Motor neuron (in vitro differentiated cells): Measurements from ENCODE around the gene RBM18. TPM values are rescaled to one million over a fixed set of nuclear protein-coding genes. Genes with fewer than 3 reads are reported as not detected.

Experiments
- ATAC-seq, 8 experiments: fragments of 200-7000 bp; cut with Tn5 transposase; replicated peaks in 6 of 8; 2 replicates each; pipeline ENCODE4 v1.8.0; 2021; ENCODE audit warnings: mild to moderate bottlenecking in 8 of 8, moderate library complexity in 8 of 8
- H3K27ac ChIP-seq, 2 donors: fragments of 250-450 bp; sonication (Bioruptor Pico); 2 replicates each; pipeline ENCODE4 v1.9.0; 2021; ENCODE audit warnings: antibody characterized with exemption in 2 of 2, mild to moderate bottlenecking in 2 of 2, moderate library complexity in 1 of 2
- H3K4me1 ChIP-seq, 2 donors: fragments of 250-450 bp; sonication (Bioruptor Pico); replicated peaks in 1 of 2; 2 replicates each; pipeline ENCODE4 v1.6.1; 2021; ENCODE audit warnings: antibody characterized with exemption in 2 of 2, mild to moderate bottlenecking in 2 of 2, moderate library complexity in 1 of 2
- H3K4me3 ChIP-seq, 5 donors: fragments of 250-450 bp; sonication (Bioruptor Pico); 2 replicates each; pipeline ENCODE4 v1.9.0; 2021; ENCODE audit warnings: antibody characterized with exemption in 5 of 5, mild to moderate bottlenecking in 5 of 5, moderate library complexity in 4 of 5
- WGBS, 10 experiments: fragments of 450-650 bp; shearing (Covaris generic); methylation state at CpG; one replicate each; pipeline ENCODE4 v1.0.0; 2022; 5-methylcytosine and 5-hydroxymethylcytosine counted together
- in situ Hi-C, 9 experiments: fragments of 400-800 bp; cut with MboI; loops; one replicate each; pipeline ENCODE4 v1.15.0; 2021; ENCODE audit warnings: low sequenced_read_pairs in 9 of 9, low pct_unique_long_range_greater_than_20kb in 2 of 9; ENCODE audit not compliant: unreplicated experiment in 9 of 9
- total RNA-seq, 8 experiments: library from RNA; unstranded; fragments of 300-600 nt; gene quantifications; 2 replicates each; pipeline versions ENCODE4 v1.2.3 to v1.2.4, GENCODE V29; 2022

The RBM18 gene
- total RNA-seq, 8 experiments from 2014 or later: 11.7 to 19.2 (median 15.4) TPM

- WGBS, 10 experiments: 92 to 100% (median 96%) methylated on average over 3 to 10 of the region's 10 CpGs
- Histone ChIP-seq H3K4me3 (no peak overlapping the region), H3K4me1 (no peaks in the 10 kb centered on the region), H3K27ac (no peak overlapping the region)
- in situ Hi-C loops: no loop called here
- no peak for ATAC-seq
These were observed 12.8 kb upstream of the RBM18 start for GRCh38 chr9:122277285-122277897.

- Histone ChIP-seq H3K4me1 (no peaks in the 10 kb centered on the region), H3K4me3 (no peak overlapping the region), H3K27ac (no peak overlapping the region)
- 92 to 100% (median 97%) methylated on average over 1 to 7 of the region's 7 CpGs; no CpG with 5 or more reads in 2 of the 10 experiments for WGBS, 10 experiments
- in situ Hi-C loops: no loop called here
- ATAC-seq: no peak
These were observed 11.5 kb upstream of the RBM18 start for GRCh38 chr9:122276096-122276495.

GRCh38 chr9:122274055-122274454, 9.4 kb upstream of the RBM18 start:
- ATAC-seq: no peak
- in situ Hi-C loops: no loop called here
- H3K4me3 ChIP-seq: no peak overlapping the region
- WGBS, 10 experiments: 77 to 86% (median 80%) methylated on average over 1 to 2 of the region's 2 CpGs; no CpG with 5 or more reads in 7 of the 10 experiments
- H3K4me1 ChIP-seq: peaks cover 0 to 4% of the 10 kb centered on the region in 2 donors
- H3K27ac ChIP-seq: no peak overlapping the region

- 85 to 100% (median 99%) methylated on average over 2 to 6 of the region's 6 CpGs for WGBS, 10 experiments
- H3K27ac ChIP-seq: no peak overlapping the region
- in situ Hi-C loops: no loop called here
- no peak overlapping the region for H3K4me3 ChIP-seq
- ATAC-seq: no peak
- H3K4me1 ChIP-seq: peaks cover 12 to 14% of the 10 kb centered on the region in 2 donors
These were observed 3.6 kb upstream of the RBM18 start for GRCh38 chr9:122268041-122268814.

GRCh38 chr9:122265149-122265915, 692 bp upstream of the RBM18 start:
- WGBS, 10 experiments: 0 to 51% (median 19%) methylated on average over 2 to 10 of the region's 17 CpGs
- ATAC-seq: peak; percentile 1 to 36 (median 14)

GRCh38 chr9:122263699-122264349, 816 bp downstream of the RBM18 start:
- no peak for ATAC-seq

More at GRCh38 chr9:122265149-122265915, 692 bp upstream of the RBM18 start:
- Histone ChIP-seq H3K4me3 (peak overlapping the region; percentile 53 to 97 (median 74)), H3K4me1 (peaks cover 11 to 13% of the 10 kb centered on the region in 2 donors), H3K27ac (peak overlapping the region; percentile 91 to 97)
- in situ Hi-C loops: no loop called here

GRCh38 chr9:122262073-122262472, 2.6 kb downstream of the RBM18 start:
- no peak overlapping the region for H3K27ac ChIP-seq
- 63 to 100% (median 83%) methylated on average over 1 of the region's 1 CpG; no CpG with 5 or more reads in 4 of the 10 experiments for WGBS, 10 experiments
- in situ Hi-C loops: no loop called here
- peaks cover 11 to 13% of the 10 kb centered on the region in 2 donors for H3K4me1 ChIP-seq
- H3K4me3 ChIP-seq: no peak overlapping the region
- no peak for ATAC-seq

More at GRCh38 chr9:122263699-122264349, 816 bp downstream of the RBM18 start:
- Histone ChIP-seq H3K27ac (peak overlapping the region; percentile 91 to 97), H3K4me3 (peak overlapping the region; percentile 53 to 97 (median 74)), H3K4me1 (peaks cover 11 to 13% of the 10 kb centered on the region in 2 donors)
- 2 to 26% (median 15%) methylated on average over 5 to 13 of the region's 13 CpGs for WGBS, 10 experiments
- in situ Hi-C loops: no loop called here

GRCh38 chr9:122261469-122261881, 3.2 kb downstream of the RBM18 start:
- no peak overlapping the region for H3K27ac ChIP-seq
- in situ Hi-C loops: no loop called here
- peaks cover 11 to 13% of the 10 kb centered on the region in 2 donors for H3K4me1 ChIP-seq
- H3K4me3 ChIP-seq: no peak overlapping the region
- 50 to 80% (median 60%) methylated on average over 1 of the region's 1 CpG; no CpG with 5 or more reads in 7 of the 10 experiments for WGBS, 10 experiments
- no peak for ATAC-seq

GRCh38 chr9:122258886-122259415, 5.7 kb downstream of the RBM18 start:
- H3K4me3 ChIP-seq: no peak overlapping the region
- in situ Hi-C loops: no loop called here
- WGBS, 10 experiments: 58 to 100% (median 83%) methylated on average over 1 to 2 of the region's 2 CpGs; no CpG with 5 or more reads in 5 of the 10 experiments
- H3K27ac ChIP-seq: no peak overlapping the region
- ATAC-seq: no peak
- H3K4me1 ChIP-seq: peaks cover 6 to 7% of the 10 kb centered on the region in 2 donors

GRCh38 chr9:122256206-122256605, 8.4 kb downstream of the RBM18 start:
- WGBS, 10 experiments: 33 to 100% (median 90%) methylated on average over 1 to 5 of the region's 5 CpGs
- Histone ChIP-seq H3K4me3 (no peak overlapping the region), H3K27ac (no peak overlapping the region), H3K4me1 (no peaks in the 10 kb centered on the region)
- in situ Hi-C loops: no loop called here
- no peak for ATAC-seq

GRCh38 chr9:122254761-122255160, 9.9 kb downstream of the RBM18 start:
- 86 to 100% (median 89%) methylated on average over 2 to 3 of the region's 3 CpGs; no CpG with 5 or more reads in 2 of the 10 experiments for WGBS, 10 experiments
- in situ Hi-C loops: no loop called here
- Histone ChIP-seq H3K4me1 (no peaks in the 10 kb centered on the region), H3K27ac (no peak overlapping the region), H3K4me3 (no peak overlapping the region)
- ATAC-seq: no peak

- no peak for ATAC-seq
- Histone ChIP-seq H3K4me1 (no peaks in the 10 kb centered on the region), H3K4me3 (no peak overlapping the region), H3K27ac (no peak overlapping the region)
- in situ Hi-C loops: no loop called here
- WGBS, 10 experiments: 42 to 90% (median 69%) methylated on average over 2 to 5 of the region's 5 CpGs; no CpG with 5 or more reads in 1 of the 10 experiments
These were observed 11.8 kb downstream of the RBM18 start for GRCh38 chr9:122252796-122253195.
